HepG2 (cell line): ENCODE results near the gene MSANTD2. TPM values are rescaled to one million over a fixed set of nuclear protein-coding genes. Genes with fewer than 3 reads are reported as not detected.
A peak's percentile ranks its signal among the peaks of the same experiment; 100 is the strongest.

ENCODE experiments used
- ATAC-seq: fragments of 200-7000 bp; cut with Tn5 transposase; 3 replicates; pipeline ENCODE4 v1.9.1; 2020; ENCODE audit warnings: mild to moderate bottlenecking, moderate library complexity
- Bru-seq: library from RNA; stranded (reverse); fragments of 400-500 nt; gene quantifications from one replicate; lab custom pipeline; 2021; lab: Mats Ljungman, UMichigan
- BruChase-seq, 2 experiments: library from RNA; stranded (reverse); fragments of 400-500 nt; gene quantifications; one replicate each; lab custom pipeline; 2021; lab: Mats Ljungman, UMichigan
- BruUV-seq: library from RNA; stranded (reverse); fragments of 400-500 nt; replicated peaks from 2 replicates; lab custom pipeline; 2021; lab: Mats Ljungman, UMichigan
- CTCF ChIA-PET: fragments of 300-600 bp; formaldehyde crosslinking; extraction: SDS; loops from one replicate; lab custom pipeline; 2021; ENCODE audit warnings: low total read pairs, inconsistent platforms, low intra/inter-chr PET ratio; lab: Yijun Ruan, JAX
- POLR2A ChIA-PET: fragments of 350-600 bp; sonication (Branson Sonifier 250); formaldehyde crosslinking; loops from one replicate; lab custom pipeline; 2020; ENCODE audit warnings: antibody characterized with exemption, inconsistent platforms; lab: Yijun Ruan, JAX
- DNase-seq: peaks from one replicate; pipeline ENCODE4 v3.0.0-alpha.2; 2015; ENCODE audit warnings: low spot score
- FAIRE-seq: peaks from 3 replicates; lab custom pipeline; 2011; peaks lifted over from hg19 to GRCh38; lab: Jason Lieb, UNC
- H2AFZ ChIP-seq: one replicate; pipeline ENCODE4 v1.6.1; 2011; ENCODE audit warnings: low read length, inconsistent platforms
- H3K27ac ChIP-seq: fragments of 300-600 bp; 3 replicates; pipeline ENCODE4 v1.8.0; 2011; ENCODE audit warnings: mixed run types, mild to moderate bottlenecking, mixed read lengths, low read length, inconsistent platforms; ENCODE audit not compliant: insufficient read depth; ENCODE audit errors: extremely low read length
- H3K27me3 ChIP-seq, 2 experiments: fragments of 200-600 bp in 1 of 2; 2 replicates in 1 of 2; 3 replicates in 1 of 2; pipeline versions ENCODE4 v1.6.0 to v1.8.0; 2011; ENCODE audit warnings: low read length in 2 of 2, mild to moderate bottlenecking in 2 of 2, moderate library complexity in 2 of 2, inconsistent platforms in 1 of 2; ENCODE audit not compliant: insufficient read depth in 2 of 2, control insufficient read depth in 1 of 2
- H3K36me3 ChIP-seq, 2 experiments: fragments of 200-600 bp in 1 of 2; replicated peaks in 1 of 2; 2 replicates in 1 of 2; 3 replicates in 1 of 2; pipeline versions ENCODE4 v1.5.1 to v1.8.0; 2011; ENCODE audit warnings: low read length in 2 of 2, inconsistent platforms in 1 of 2; ENCODE audit not compliant: insufficient read depth in 2 of 2, control insufficient read depth in 1 of 2
- H3K4me1 ChIP-seq: 2 replicates; pipeline ENCODE4 v1.5.1; 2012; ENCODE audit warnings: low read length, inconsistent platforms; ENCODE audit not compliant: insufficient read depth
- H3K4me2 ChIP-seq: 2 replicates; pipeline ENCODE4 v1.6.0; 2011; ENCODE audit warnings: low read depth, low read length, inconsistent platforms
- H3K4me3 ChIP-seq, 3 experiments: fragments of 200-600 bp in 1 of 3; sonication (generic), shearing (Covaris generic) in 1 of 3; replicated peaks in 1 of 3; 2 replicates each; pipeline ENCODE4 v1.5.1; 2011 to 2016; ENCODE audit warnings: low read length in 3 of 3, inconsistent platforms in 2 of 3, low read depth in 2 of 3, mild to moderate bottlenecking in 2 of 3, control low read depth in 1 of 3, mixed read lengths in 1 of 3; ENCODE audit not compliant: insufficient read depth in 1 of 3
- H3K79me2 ChIP-seq: one replicate; pipeline ENCODE4 v1.6.1; 2011; ENCODE audit warnings: low read length, inconsistent platforms; ENCODE audit not compliant: insufficient read depth
- H3K9ac ChIP-seq: 2 replicates; pipeline ENCODE4 v1.6.0; 2011; ENCODE audit warnings: mild to moderate bottlenecking, low read depth, low read length, inconsistent platforms; ENCODE audit not compliant: insufficient read depth
- H3K9me3 ChIP-seq: 2 replicates; pipeline ENCODE4 v1.5.1; 2012; ENCODE audit warnings: mild to moderate bottlenecking, low read length
- H4K20me1 ChIP-seq: 2 replicates; pipeline ENCODE4 v1.6.0; 2011; ENCODE audit warnings: inconsistent platforms, mild to moderate bottlenecking, low read length, moderate library complexity; ENCODE audit not compliant: insufficient read depth
- KMT2A ChIP-seq: sonication (generic); formaldehyde crosslinking; IDR thresholded peaks from 2 replicates; pipeline ENCODE4 v1.4.0; 2020; ENCODE audit warnings: missing genetic modification reagents
- PAX8 ChIP-seq: sonication (generic); formaldehyde crosslinking; IDR thresholded peaks from 2 replicates; pipeline ENCODE4 v1.8.0; 2022; ENCODE audit warnings: mild to moderate bottlenecking, missing genetic modification reagents, borderline replicate concordance
- SMARCE1 ChIP-seq: fragments of 450-650 bp; IDR thresholded peaks from 2 replicates; pipeline ENCODE4 v1.6.1; 2017; ENCODE audit warnings: borderline replicate concordance
- ZBTB2 ChIP-seq: sonication (generic); formaldehyde crosslinking; IDR thresholded peaks from 2 replicates; pipeline ENCODE4 v1.8.0; 2022; ENCODE audit warnings: low read depth, missing genetic modification reagents
- ZBTB38 ChIP-seq: sonication (generic); formaldehyde crosslinking; IDR thresholded peaks from 2 replicates; pipeline ENCODE4 v1.5.1; 2020; ENCODE audit warnings: mild to moderate bottlenecking, missing genetic modification reagents
- ZNF12 ChIP-seq: sonication (generic); formaldehyde crosslinking; IDR thresholded peaks from 2 replicates; pipeline ENCODE4 v1.5.0; 2020; ENCODE audit warnings: missing genetic modification reagents
- ZNF414 ChIP-seq: sonication (generic); formaldehyde crosslinking; IDR thresholded peaks from 2 replicates; pipeline ENCODE4 v1.5.0; 2020; ENCODE audit warnings: missing genetic modification reagents
- ZNF678 ChIP-seq: sonication (generic); formaldehyde crosslinking; IDR thresholded peaks from 2 replicates; pipeline ENCODE4 v1.4.0; 2020; ENCODE audit warnings: mild to moderate bottlenecking, missing genetic modification reagents
- ZNF709 ChIP-seq: sonication (generic); formaldehyde crosslinking; IDR thresholded peaks from 2 replicates; pipeline ENCODE4 v1.5.0; 2020; ENCODE audit warnings: mild to moderate bottlenecking, missing genetic modification reagents
- WGBS: methylation state at CpG from one replicate; pipeline ENCODE4 v1.1.6; 2017; ENCODE audit warnings: low lambda C conversion rate; 5-methylcytosine and 5-hydroxymethylcytosine counted together
- in situ Hi-C: cut with HindIII; loops from 2 replicates; pipeline ENCODE4 v1.10.0; 2017; ENCODE audit warnings: low pct_unique_long_range_greater_than_20kb; ENCODE audit not compliant: extremely low pct_ligation_motif_present
- intact Hi-C: fragments of 100-400 bp; cut with micrococcal nuclease; formaldehyde crosslinking; loops from one replicate; pipeline ENCODE4 v1.10.0; 2022; ENCODE audit not compliant: unreplicated experiment
- long read RNA-seq, 2 experiments: library from RNA in 1 of 2; library from polyadenylated mRNA in 1 of 2; stranded (forward) in 1 of 2; unstranded in 1 of 2; transcript quantifications; one replicate each; pipeline ENCODE4 v2.0.0, GENCODE V29; 2019 to 2022
- polyA minus RNA-seq, 3 experiments: library from RNA; depleted of rRNA, polyadenylated mRNA; stranded (reverse); fragments of >200 nt; gene quantifications; 2 replicates each; pipeline ENCODE4 v1.2.3, GENCODE V29; 2011; ENCODE audit warnings: low replicate concordance in 1 of 3
- polyA plus RNA-seq, 8 experiments: library from polyadenylated mRNA; depleted of rRNA in 3 of 8; stranded (reverse) in 7 of 8; unstranded in 1 of 8; fragments of >200 nt; fragmentation: Illumina TruSeq in 4 of 8; extraction: Trizol in 4 of 8; gene quantifications; 2 replicates each; pipeline versions ENCODE4 v1.2.1 to v1.2.3, GENCODE V29; 2011 to 2016; ENCODE audit warnings: low read depth in 4 of 8, missing spikeins in 1 of 8, mixed read lengths in 1 of 8; ENCODE audit not compliant: insufficient read depth in 1 of 8
- total RNA-seq, 5 experiments: library from RNA; depleted of rRNA; stranded (reverse); fragments of >200 nt; fragmentation: Illumina TruSeq; extraction: Trizol; gene quantifications; 2 replicates each; pipeline ENCODE4 v1.2.3, GENCODE V29; 2016; ENCODE audit warnings: low read depth in 1 of 5
- TF ChIP-seq, protein P1 (sequence below): sonication (generic); formaldehyde crosslinking; IDR thresholded peaks from 2 replicates; pipeline ENCODE4 v1.8.0; 2022; ENCODE audit warnings: missing genetic modification reagents, mild to moderate bottlenecking, moderate library complexity, borderline replicate concordance
- TF ChIP-seq, protein P2 (sequence below): sonication (generic); formaldehyde crosslinking; IDR thresholded peaks from 2 replicates; pipeline ENCODE4 v1.4.0; 2020; ENCODE audit warnings: missing genetic modification reagents, low read depth, mild to moderate bottlenecking, borderline replicate concordance

MSANTD2 gene
- 6.8 and 10.1 TPM in 2 replicates for total RNA-seq (2016; rRNA removed; fragmentation: Illumina TruSeq; extraction: Trizol)
- 2.0 and 2.6 TPM in 2 replicates for total RNA-seq (2016; cell fraction: cytosol; rRNA removed; fragmentation: Illumina TruSeq; extraction: Trizol; ENCODE audit: low read depth)
- total RNA-seq (2016; cell fraction: insoluble cytoplasmic fraction; rRNA removed; fragmentation: Illumina TruSeq; extraction: Trizol): 5.6 and 10.3 TPM in 2 replicates
- total RNA-seq (2016; cell fraction: membrane; rRNA removed; fragmentation: Illumina TruSeq; extraction: Trizol): 4.5 and 5.1 TPM in 2 replicates
- total RNA-seq (2016; cell fraction: nucleus; rRNA removed; fragmentation: Illumina TruSeq; extraction: Trizol): 15.8 and 18.9 TPM in 2 replicates
- polyA plus RNA-seq (2011; rRNA removed): 7.5 and 8.7 TPM in 2 replicates
- 2.1 and 2.7 TPM in 2 replicates for polyA plus RNA-seq (2011; cell fraction: cytosol; rRNA removed)
- polyA plus RNA-seq (2011; cell fraction: nucleus; rRNA removed): 19.4 and 25.6 TPM in 2 replicates
- 6.6 and 7.1 TPM in 2 replicates for polyA plus RNA-seq (2012)
- 1.8 and 2.2 TPM in 2 replicates for polyA plus RNA-seq (2016; cell fraction: cytosol; fragmentation: Illumina TruSeq; extraction: Trizol; ENCODE audit: low read depth)
- 7.1 and 7.6 TPM in 2 replicates for polyA plus RNA-seq (2016; cell fraction: insoluble cytoplasmic fraction; fragmentation: Illumina TruSeq; extraction: Trizol; ENCODE audit: low read depth)
- polyA plus RNA-seq (2016; cell fraction: membrane; fragmentation: Illumina TruSeq; extraction: Trizol; ENCODE audit: low read depth): 3.7 and 3.8 TPM in 2 replicates
- polyA plus RNA-seq (2016; cell fraction: nucleus; fragmentation: Illumina TruSeq; extraction: Trizol; ENCODE audit: insufficient read depth, low read depth): 45.5 and 49.8 TPM in 2 replicates
- polyA minus RNA-seq (2011; rRNA and poly(A)+ RNA removed; ENCODE audit: low replicate concordance): 1.6 and 4.0 TPM in 2 replicates
- polyA minus RNA-seq (2011; cell fraction: cytosol; rRNA and poly(A)+ RNA removed): 2.7 and 4.0 TPM in 2 replicates
- polyA minus RNA-seq (2011; cell fraction: nucleus; rRNA and poly(A)+ RNA removed): 14.8 and 19.6 TPM in 2 replicates
- percentile 83 among the genes with signal in this experiment for Bru-seq, nascent RNA
- percentile 87 among the genes with signal in this experiment for BruChase-seq, experiment 1, labeled RNA remaining after a 6-hour chase
- BruChase-seq, experiment 2, labeled RNA remaining after a 2-hour chase: percentile 86 among the genes with signal in this experiment
- long read RNA-seq, experiment 1, partial matches to known transcripts: 2 of 4 reads
- long read RNA-seq, experiment 1, other reads (novel, unspliced or antisense): 1 of 4 reads
- long read RNA-seq, experiment 2, partial matches to known transcripts: 0 of 7 reads
- long read RNA-seq, experiment 2, other reads (novel, unspliced or antisense): 5 of 7 reads

- Histone ChIP-seq H2AFZ (peak within 1 kb of the TSS; percentile 37), H3K79me2 (peaks cover 46% of the 10 kb centered on the region), H4K20me1 (peaks cover 20% of the 10 kb centered on the region), H3K4me3 (peak within 1 kb of the TSS; percentile 94 to 96 (median 96)), H3K4me1 (peaks cover 46% of the 10 kb centered on the region), H3K9me3 (no peaks in the 10 kb centered on the region), H3K27me3 (no peaks in the 10 kb centered on the region; a peak in 1 of 5 replicates), H3K27ac (peak within 1 kb of the TSS; percentile 88), H3K4me2 (peak within 1 kb of the TSS; percentile 97), H3K9ac (peak within 1 kb of the TSS; percentile 88), H3K36me3 (no peaks in the 10 kb centered on the region)
- CTCF ChIA-PET: interaction anchor here (0.9 kb wide), 1 partner anchor 54 kb away, joined by 3 read pairs; no protein-coding TSS in a partner anchor
- no TSS peak for BruUV-seq
- POLR2A ChIA-PET: interaction anchor here (0.6 to 2.7 kb wide), 12 partner anchors 15 to 160 kb away, joined by 3 to 14 read pairs (median 5); partner anchors contain the start of genes SIAE and SPA17
- in situ Hi-C loops (no loop called here), intact Hi-C loops (loop anchor here (2.0 kb wide), 1 partner anchor 36 kb away; no protein-coding TSS in a partner anchor)
- ATAC-seq (peak; percentile 98), FAIRE-seq (no peak), DNase-seq (peak; percentile 46)
- 0% methylated on average over 18 of the region's 62 CpGs for WGBS
- TF ChIP-seq ZNF709 (CRISPR knock-in tag) (peak; percentile 93), KMT2A (CRISPR knock-in tag) (peak; percentile 62; the same call in 1 of the 2 replicates), ZBTB38 (CRISPR knock-in tag) (peak; percentile 54), ZNF414 (peak; percentile 76), ZNF678 (CRISPR knock-in tag) (0 out of 2 replicates have a peak, but pooled peaks have one; percentile 65), SMARCE1 (no peak), ZBTB2 (CRISPR knock-in tag) (0 out of 2 replicates have a peak, but pooled peaks have one; percentile 6), ZNF12 (CRISPR knock-in tag) (0 out of 2 replicates have a peak, but pooled peaks have one; percentile 56), PAX8 (CRISPR knock-in tag) (0 out of 2 replicates have a peak, but pooled peaks have one; percentile 79)
- TF ChIP-seq, protein P1, sequence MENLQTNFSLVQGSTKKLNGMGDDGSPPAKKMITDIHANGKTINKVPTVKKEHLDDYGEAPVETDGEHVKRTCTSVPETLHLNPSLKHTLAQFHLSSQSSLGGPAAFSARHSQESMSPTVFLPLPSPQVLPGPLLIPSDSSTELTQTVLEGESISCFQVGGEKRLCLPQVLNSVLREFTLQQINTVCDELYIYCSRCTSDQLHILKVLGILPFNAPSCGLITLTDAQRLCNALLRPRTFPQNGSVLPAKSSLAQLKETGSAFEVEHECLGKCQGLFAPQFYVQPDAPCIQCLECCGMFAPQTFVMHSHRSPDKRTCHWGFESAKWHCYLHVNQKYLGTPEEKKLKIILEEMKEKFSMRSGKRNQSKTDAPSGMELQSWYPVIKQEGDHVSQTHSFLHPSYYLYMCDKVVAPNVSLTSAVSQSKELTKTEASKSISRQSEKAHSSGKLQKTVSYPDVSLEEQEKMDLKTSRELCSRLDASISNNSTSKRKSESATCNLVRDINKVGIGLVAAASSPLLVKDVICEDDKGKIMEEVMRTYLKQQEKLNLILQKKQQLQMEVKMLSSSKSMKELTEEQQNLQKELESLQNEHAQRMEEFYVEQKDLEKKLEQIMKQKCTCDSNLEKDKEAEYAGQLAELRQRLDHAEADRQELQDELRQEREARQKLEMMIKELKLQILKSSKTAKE: no peak
- TF ChIP-seq, protein P2, sequence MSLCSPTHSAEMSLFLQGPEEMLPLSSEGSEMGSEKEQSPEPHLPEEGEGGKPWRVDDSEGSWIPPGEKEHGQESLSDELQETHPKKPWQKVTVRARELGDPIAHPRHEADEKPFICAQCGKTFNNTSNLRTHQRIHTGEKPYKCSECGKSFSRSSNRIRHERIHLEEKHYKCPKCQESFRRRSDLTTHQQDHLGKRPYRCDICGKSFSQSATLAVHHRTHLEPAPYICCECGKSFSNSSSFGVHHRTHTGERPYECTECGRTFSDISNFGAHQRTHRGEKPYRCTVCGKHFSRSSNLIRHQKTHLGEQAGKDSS (CRISPR knock-in tag): peak; percentile 90; the same call in 1 of the 2 replicates
Measured at GRCh38 chr11:124800226-124800929, at the start of gene MSANTD2. TSS of gene MSANTD2 (minus strand) at chr11:124800406. CDS start at chr11:124800380, 26 bp downstream.
